NCI-H510A treated with DMSO at 0.1 percent for 48 hours (cell line): Measurements from ENCODE around the gene CRYBG3.
"Not testable (repeated sequence)": the region's sequence is repeated elsewhere in the genome, so short reads cannot be mapped to it uniquely, and the experiment has no call there.

Source experiments
- DNase-seq: peaks from one replicate; lab custom pipeline; 2025; lab: John Stamatoyannopoulos, UW

CRYBG3 gene

GRCh38 chr3:97821774-97822358 lies at the start of gene CRYBG3:
CRYBG3 (plus strand) TSS chr3:97822011; CDS start chr3:97822207, 196 bp downstream.
- peak; percentile 39 for DNase-seq

DNA sequence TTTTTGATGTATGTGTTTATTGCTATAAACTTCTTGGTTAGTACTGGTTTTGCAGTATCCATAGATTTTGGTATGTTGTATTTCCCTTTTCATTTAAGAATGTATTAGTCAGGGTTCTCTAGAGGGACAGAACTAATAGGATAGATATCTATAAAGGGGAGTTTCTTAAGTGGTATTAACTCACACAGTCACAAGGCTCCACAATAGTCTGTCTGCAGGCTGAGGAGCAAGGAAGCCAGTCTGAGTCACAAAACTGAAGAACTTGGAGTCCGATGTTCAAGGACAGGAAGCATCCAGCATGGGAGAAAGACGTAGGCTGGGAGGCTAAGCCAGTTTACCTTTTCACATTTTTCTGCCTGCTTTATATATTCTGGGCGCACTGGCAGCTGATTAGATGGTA lies 48.9 kb upstream of the CRYBG3 start:
- DNase-seq: no peak

DNA sequence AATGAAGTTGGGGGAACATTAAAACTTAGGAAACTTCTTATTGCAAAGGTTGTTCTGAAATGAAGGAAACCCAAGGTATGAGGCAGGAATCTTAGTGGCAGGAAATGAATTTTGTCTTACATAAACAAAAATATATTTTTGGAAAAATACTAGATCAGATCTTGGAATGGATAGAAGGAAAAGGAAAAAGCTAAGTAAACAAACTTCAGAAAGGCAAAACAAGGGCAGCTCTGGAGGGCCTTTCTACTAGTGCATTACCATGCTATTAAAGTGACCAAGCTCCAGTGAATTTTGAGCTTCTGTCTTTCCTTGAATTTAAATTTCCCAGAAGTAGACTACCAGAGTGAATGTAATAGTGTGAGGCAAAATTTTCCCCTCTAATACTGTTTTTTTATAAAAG lies 43.7 kb upstream of the CRYBG3 start:
- no peak for DNase-seq

- DNase-seq: peak; percentile 43
Observed at GRCh38 chr3:97793420-97794019, 28.3 kb upstream of the CRYBG3 start.

- no peak for DNase-seq
Observed at GRCh38 chr3:97795951-97796350, 25.9 kb upstream of the CRYBG3 start.

DNA sequence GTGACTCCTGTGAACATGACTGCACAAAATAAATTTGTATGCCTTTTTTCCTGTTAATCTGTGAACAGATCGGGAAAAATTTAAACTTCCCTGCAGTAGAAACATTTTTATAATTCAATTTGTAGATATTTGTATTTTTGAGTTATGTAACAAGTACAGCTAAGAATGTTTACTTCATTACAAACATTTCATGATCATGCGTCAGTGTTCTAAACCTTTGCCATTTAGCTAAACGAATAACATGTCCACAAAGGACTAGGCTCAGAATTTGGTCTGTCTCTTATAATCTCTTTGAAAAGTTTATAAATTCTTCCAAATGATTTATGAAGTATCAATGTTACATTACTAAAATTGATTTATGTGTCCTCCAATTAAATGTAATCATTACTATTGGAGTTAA lies 17.3 kb upstream of the CRYBG3 start:
- no peak for DNase-seq

DNA sequence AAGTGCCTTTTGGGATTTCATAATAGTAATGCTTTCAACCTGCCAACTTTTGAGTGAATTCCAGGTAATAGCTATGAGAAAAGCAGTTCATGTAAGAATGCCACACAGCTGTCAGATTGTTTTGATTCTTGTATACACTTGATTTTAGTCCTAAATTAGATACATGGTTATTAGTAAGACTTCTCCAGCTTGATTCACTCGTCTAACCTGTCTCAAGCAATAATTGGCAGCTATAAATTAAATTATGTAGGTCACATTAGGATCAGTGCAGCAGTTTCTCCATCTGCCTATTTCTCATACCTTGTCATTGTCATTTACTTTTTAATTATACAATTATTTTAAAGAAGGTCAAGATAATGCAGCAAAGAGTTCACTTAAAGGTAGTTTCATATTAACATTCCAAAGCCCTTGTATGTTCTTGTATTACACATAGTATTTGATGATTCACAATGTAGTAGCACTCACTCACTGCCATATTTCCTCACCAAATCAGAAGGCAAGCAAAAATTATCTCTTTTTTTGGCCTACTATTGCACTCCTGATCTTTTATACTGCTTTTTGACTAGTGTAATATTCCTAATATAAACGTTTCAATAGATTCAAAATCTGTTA lies 10.9 kb upstream of the CRYBG3 start:
- no peak for DNase-seq

- DNase-seq: no peak
Observed at GRCh38 chr3:97815149-97815917, 6.5 kb upstream of the CRYBG3 start.

- DNase-seq: no peak
Observed at GRCh38 chr3:97816811-97817210, 5.0 kb upstream of the CRYBG3 start.

DNA sequence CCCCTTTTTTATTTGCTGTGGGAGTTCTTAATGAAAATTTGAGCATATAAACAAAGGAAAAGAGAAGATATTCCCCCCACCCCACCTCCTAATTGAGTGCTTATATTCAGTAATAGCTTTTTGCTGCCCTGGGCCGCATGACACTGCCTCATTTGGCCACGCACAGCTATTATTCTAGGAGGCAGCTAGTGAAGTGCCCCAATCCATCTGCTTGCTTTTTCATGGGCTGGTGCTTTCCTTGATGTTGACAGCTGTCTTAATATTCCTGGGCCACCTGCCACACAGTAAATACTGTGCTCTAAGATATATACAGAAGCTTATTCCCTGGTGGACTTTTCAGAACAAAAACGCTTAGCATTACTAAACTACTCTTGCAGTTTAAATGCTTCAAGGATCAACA lies 3.8 kb upstream of the CRYBG3 start:
- peak; percentile 63 for DNase-seq

GRCh38 chr3:97820780-97821179 lies 1.0 kb upstream of the CRYBG3 start:
- no peak for DNase-seq

DNA sequence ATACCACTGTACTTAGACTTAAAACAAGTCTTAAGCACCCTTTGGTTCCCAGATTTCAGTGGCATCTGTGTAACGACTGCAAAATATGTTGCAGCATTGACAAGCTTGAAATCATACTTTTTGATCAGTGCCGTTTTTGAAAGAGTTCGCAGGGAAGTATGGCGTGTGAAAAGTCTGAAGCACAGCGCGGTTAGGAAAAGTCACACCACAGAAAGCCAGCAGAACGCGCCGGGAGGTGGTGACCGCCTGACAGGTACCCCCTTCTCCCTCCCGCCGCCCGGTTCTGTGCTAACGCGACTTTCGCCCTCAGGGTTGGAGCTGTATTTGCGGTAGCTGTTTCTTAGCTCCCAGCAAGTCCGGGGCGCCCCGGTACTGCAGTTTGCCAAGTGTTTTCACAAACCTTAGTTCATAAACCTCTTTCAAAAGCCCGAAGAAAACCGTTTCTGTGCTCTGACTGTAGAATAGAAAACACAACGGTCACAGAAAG lies 481 bp upstream of the CRYBG3 start:
- DNase-seq: peak; percentile 35

GRCh38 chr3:97822359-97822775 lies 556 bp downstream of the CRYBG3 start:
- peak; percentile 11 for DNase-seq

DNA sequence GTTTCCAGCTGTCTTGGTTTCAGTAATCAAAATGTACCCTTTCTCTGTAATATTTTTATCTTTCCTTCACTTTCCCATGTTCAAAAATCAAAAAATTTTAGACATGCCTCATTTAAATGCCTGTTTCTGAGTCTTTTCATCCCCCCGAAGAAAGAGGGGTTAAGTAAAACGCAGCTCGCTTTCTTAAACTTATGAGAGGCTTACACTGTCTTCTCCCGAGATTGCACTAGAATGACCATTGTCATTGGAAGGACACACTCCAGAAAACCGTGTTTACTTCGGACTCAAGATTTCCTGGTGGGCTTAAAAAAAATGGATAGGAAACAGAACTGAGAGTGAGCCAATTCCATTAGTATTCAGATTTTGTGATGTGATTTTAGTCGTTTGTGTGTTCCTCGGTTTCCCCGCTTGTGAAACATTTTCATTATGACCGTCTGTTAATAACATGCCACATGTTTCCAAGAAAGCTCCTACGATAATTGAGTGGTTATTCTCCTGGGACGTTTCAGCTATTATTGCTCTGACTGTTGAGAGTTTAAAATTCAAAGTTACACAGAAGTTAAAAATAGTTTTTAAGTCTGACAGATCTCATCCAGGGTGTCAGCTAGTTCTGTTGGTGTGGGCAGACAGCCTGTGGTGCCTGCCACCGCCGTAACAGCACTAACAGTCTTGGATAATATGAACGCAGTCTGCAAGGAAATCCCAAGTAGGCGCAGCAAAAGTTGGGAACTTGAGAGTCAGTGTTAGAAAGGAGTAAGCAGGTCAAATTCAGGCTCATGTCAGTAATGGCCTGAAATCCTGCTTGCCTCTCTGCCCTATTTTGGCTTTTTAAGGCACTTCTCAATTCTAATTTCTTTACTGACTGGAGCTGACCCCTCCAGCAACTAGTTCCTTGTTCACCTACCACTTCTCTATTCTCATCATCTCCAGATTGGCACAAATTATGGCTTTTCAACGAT lies 1.5 kb downstream of the CRYBG3 start:
- no peak for DNase-seq

DNA sequence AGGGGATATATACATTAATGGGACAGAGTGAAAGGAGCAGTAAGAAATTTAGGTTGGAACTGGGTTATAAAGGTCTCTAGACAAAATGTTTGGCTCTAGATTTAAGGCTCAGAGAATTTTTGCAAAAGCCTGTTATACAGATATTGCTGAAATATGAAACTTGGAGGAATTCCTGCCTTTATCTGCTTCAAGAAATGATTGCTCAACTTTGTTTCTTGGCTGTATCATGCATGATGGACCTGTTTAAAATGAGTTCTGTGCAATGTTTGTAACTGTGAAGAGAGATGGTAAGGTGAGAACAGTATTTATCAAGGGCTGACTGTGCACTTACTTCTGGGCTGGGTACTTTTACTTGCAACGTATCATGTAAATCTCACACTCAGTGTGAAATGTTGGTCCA lies 3.3 kb downstream of the CRYBG3 start:
- DNase-seq: no peak

- DNase-seq: no peak
Observed at GRCh38 chr3:97827741-97828471, 6.1 kb downstream of the CRYBG3 start.

- DNase-seq: no peak
Observed at GRCh38 chr3:97829198-97829597, 7.4 kb downstream of the CRYBG3 start.

DNA sequence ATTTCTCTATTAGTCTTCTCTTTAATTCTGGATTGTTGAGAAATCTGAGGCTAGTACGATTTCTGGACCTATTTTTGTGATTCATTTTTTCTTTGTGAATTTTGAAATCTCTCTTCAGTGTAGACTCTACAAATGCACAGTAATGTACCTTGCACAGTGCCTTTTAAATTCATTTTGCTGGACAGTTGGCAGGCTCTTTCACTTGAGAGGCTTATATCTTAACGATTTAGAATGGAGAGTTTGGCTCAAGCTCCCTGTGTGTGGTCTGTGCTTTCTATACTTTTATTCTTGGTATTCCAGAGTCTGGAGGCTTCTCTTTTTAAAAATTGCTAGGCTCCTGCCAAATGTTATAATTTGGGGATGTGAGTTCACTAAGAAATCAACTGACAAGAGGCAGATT lies 8.8 kb downstream of the CRYBG3 start:
- DNase-seq: no peak

- DNase-seq: no peak
Observed at GRCh38 chr3:97831140-97831539, 9.3 kb downstream of the CRYBG3 start.

DNA sequence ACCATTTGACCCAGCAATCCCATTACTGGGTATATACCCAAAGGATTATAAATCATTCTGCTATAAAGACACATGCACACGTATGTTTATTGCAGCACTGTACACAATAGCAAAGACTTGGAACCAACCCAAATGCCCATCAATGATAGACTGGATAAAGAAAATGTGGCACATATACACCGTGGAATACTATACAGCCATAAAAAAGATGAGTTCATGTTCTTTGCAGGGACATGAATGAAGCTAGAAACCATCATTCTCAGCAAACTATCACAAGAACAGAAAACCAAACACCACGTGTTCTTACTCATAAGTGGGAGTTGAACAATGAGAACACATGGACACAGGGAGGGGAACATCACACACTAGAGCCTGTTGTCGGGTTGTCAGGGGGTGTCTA lies 11.4 kb downstream of the CRYBG3 start:
- not testable (repeated sequence) for DNase-seq

- no peak for DNase-seq
Observed at GRCh38 chr3:97835761-97836160, 13.9 kb downstream of the CRYBG3 start.
